Panc1 (cell line): ENCODE results near the gene BCL2. TPM values are rescaled to one million over a fixed set of nuclear protein-coding genes. Genes with fewer than 3 reads are reported as not detected.
A peak's percentile ranks its signal among the peaks of the same experiment; 100 is the strongest.

ENCODE experiments used
- ATAC-seq: fragments of 200-7000 bp; cut with Tn5 transposase; 2 replicates; pipeline ENCODE4 v1.9.1; 2020; ENCODE audit warnings: mild to moderate bottlenecking, moderate library complexity
- BruUV-seq: library from RNA; stranded (reverse); fragments of 400-500 nt; replicated peaks from 2 replicates; lab custom pipeline; 2021; lab: Mats Ljungman, UMichigan
- CTCF ChIA-PET: fragments of 300-600 bp; sonication (Branson Sonifier 250); formaldehyde crosslinking; loops from one replicate; lab custom pipeline; 2022; ENCODE audit warnings: antibody characterized with exemption; lab: Charles Lee
- POLR2A ChIA-PET: fragments of 300-600 bp; sonication (Branson Sonifier 250); formaldehyde crosslinking; loops from one replicate; lab custom pipeline; 2022; ENCODE audit warnings: antibody characterized with exemption; lab: Charles Lee
- DNase-seq: peaks from one replicate; pipeline ENCODE4 v3.0.0-alpha.2; 2010; ENCODE audit warnings: low read depth, low spot score
- H3K27ac ChIP-seq: 2 replicates; pipeline ENCODE4 v1.5.1; 2011; ENCODE audit warnings: mild to moderate bottlenecking, low read length, inconsistent platforms
- H3K27me3 ChIP-seq: fragments of 200-500 bp; sonication (Bioruptor generic); 2 replicates; pipeline ENCODE4 v1.6.0; 2014; ENCODE audit warnings: low read length, inconsistent platforms; ENCODE audit not compliant: control insufficient read depth, insufficient read depth
- H3K36me3 ChIP-seq: fragments of 200-500 bp; sonication (Bioruptor generic); 2 replicates; pipeline ENCODE4 v1.5.1; 2014; ENCODE audit warnings: inconsistent platforms, mild to moderate bottlenecking, low read length, moderate library complexity; ENCODE audit not compliant: control insufficient read depth, insufficient read depth
- H3K4me1 ChIP-seq: 2 replicates; pipeline ENCODE4 v1.5.1; 2011; ENCODE audit warnings: inconsistent platforms, mild to moderate bottlenecking, low read length, moderate library complexity; ENCODE audit not compliant: control insufficient read depth, insufficient read depth
- H3K4me3 ChIP-seq, 2 experiments: 2 replicates each; pipeline ENCODE4 v1.5.1; 2011 to 2012; ENCODE audit warnings: low read depth in 2 of 2, low read length in 2 of 2, mild to moderate bottlenecking in 2 of 2, inconsistent platforms in 1 of 2, moderate library complexity in 1 of 2
- H3K9me3 ChIP-seq: fragments of 200-500 bp; sonication (Bioruptor generic); 2 replicates; pipeline ENCODE4 v1.5.1; 2014; ENCODE audit warnings: low read depth, mild to moderate bottlenecking, inconsistent platforms, low read length, moderate library complexity; ENCODE audit not compliant: control insufficient read depth, insufficient read depth
- CTCF ChIP-seq: fragments of 450-650 bp; IDR thresholded peaks from 2 replicates; pipeline ENCODE4 v1.5.1; 2017; ENCODE audit warnings: mild to moderate bottlenecking
- POLR2AphosphoS5 ChIP-seq: IDR thresholded peaks from 2 replicates; pipeline ENCODE4 v1.6.1; 2012; ENCODE audit warnings: mild to moderate bottlenecking, low read depth, low read length, moderate library complexity
- SIN3A ChIP-seq: IDR thresholded peaks from 2 replicates; pipeline ENCODE4 v1.6.1; 2012; ENCODE audit warnings: low read depth, mild to moderate bottlenecking, low read length, moderate library complexity, borderline replicate concordance; ENCODE audit not compliant: insufficient read depth
- TCF7L2 ChIP-seq: IDR thresholded peaks from 2 replicates; pipeline ENCODE4 v1.6.1; 2011; ENCODE audit warnings: mild to moderate bottlenecking, low read depth, low read length, inconsistent platforms
- in situ Hi-C: cut with HindIII; loops from 2 replicates; pipeline ENCODE4 v1.10.0; 2016; ENCODE audit warnings: low sequenced_read_pairs, low pct_unique_long_range_greater_than_20kb
- intact Hi-C: fragments of 100-400 bp; cut with micrococcal nuclease; formaldehyde crosslinking; loops from one replicate; pipeline ENCODE4 v1.10.0; 2022; ENCODE audit not compliant: unreplicated experiment
- total RNA-seq: library from RNA; stranded (reverse); gene quantifications from one replicate; pipeline ENCODE4 v1.2.1, GENCODE V29; 2021; ENCODE audit not compliant: unreplicated experiment
- TF ChIP-seq, protein P1 (sequence below), 2 experiments: IDR thresholded peaks; 2 replicates each; pipeline ENCODE4 v1.6.1; 2011 to 2012; ENCODE audit warnings: low read depth in 2 of 2, control low read depth in 1 of 2, low read length in 1 of 2, mild to moderate bottlenecking in 1 of 2, moderate library complexity in 1 of 2; ENCODE audit not compliant: insufficient read depth in 1 of 2

Gene BCL2
- total RNA-seq, 1 experiment from 2014 or later = 0.72 TPM

- no peaks in the 10 kb centered on the region for H3K9me3 ChIP-seq
- H3K27ac ChIP-seq = no peak overlapping the region
- intact Hi-C loops (no loop called here), in situ Hi-C loops (no loop called here)
- ATAC-seq (no peak), DNase-seq (no peak)
- H3K36me3 ChIP-seq = no peaks in the 10 kb centered on the region
- no peak for TF ChIP-seq POLR2AphosphoS5
- TF ChIP-seq, protein P1, sequence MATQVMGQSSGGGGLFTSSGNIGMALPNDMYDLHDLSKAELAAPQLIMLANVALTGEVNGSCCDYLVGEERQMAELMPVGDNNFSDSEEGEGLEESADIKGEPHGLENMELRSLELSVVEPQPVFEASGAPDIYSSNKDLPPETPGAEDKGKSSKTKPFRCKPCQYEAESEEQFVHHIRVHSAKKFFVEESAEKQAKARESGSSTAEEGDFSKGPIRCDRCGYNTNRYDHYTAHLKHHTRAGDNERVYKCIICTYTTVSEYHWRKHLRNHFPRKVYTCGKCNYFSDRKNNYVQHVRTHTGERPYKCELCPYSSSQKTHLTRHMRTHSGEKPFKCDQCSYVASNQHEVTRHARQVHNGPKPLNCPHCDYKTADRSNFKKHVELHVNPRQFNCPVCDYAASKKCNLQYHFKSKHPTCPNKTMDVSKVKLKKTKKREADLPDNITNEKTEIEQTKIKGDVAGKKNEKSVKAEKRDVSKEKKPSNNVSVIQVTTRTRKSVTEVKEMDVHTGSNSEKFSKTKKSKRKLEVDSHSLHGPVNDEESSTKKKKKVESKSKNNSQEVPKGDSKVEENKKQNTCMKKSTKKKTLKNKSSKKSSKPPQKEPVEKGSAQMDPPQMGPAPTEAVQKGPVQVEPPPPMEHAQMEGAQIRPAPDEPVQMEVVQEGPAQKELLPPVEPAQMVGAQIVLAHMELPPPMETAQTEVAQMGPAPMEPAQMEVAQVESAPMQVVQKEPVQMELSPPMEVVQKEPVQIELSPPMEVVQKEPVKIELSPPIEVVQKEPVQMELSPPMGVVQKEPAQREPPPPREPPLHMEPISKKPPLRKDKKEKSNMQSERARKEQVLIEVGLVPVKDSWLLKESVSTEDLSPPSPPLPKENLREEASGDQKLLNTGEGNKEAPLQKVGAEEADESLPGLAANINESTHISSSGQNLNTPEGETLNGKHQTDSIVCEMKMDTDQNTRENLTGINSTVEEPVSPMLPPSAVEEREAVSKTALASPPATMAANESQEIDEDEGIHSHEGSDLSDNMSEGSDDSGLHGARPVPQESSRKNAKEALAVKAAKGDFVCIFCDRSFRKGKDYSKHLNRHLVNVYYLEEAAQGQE (IDR thresholded peaks at IDR 0.05; ENCODE audit: insufficient read depth in 1 of 2, low read depth in 2 of 2, low read length in 1 of 2) = no peak
- TF ChIP-seq TCF7L2 = no peak
- TF ChIP-seq CTCF = no peak
- TF ChIP-seq SIN3A = no peak
- ChIA-PET POLR2A (no interaction called here), CTCF (no interaction called here)
- H3K4me1 ChIP-seq = no peaks in the 10 kb centered on the region
- BruUV-seq = no TSS peak
- H3K4me3 ChIP-seq = no peak overlapping the region
- H3K27me3 ChIP-seq = no peaks in the 10 kb centered on the region
These were observed 198.9 kb downstream of the BCL2 start for GRCh38 chr18:63120620-63121019.

GRCh38 chr18:63119647-63120046 lies 199.9 kb downstream of the BCL2 start:
- H3K27ac ChIP-seq = no peak overlapping the region
- no peak for TF ChIP-seq POLR2AphosphoS5
- TF ChIP-seq CTCF = peak; percentile 40
- intact Hi-C loops (no loop called here), in situ Hi-C loops (no loop called here)
- ATAC-seq = no peak
- H3K27me3 ChIP-seq = no peaks in the 10 kb centered on the region
- H3K4me1 ChIP-seq = no peaks in the 10 kb centered on the region
- ChIA-PET CTCF (interaction anchor here (0.6 kb wide), 1 partner anchor 9 kb away, joined by 4 read pairs; no protein-coding TSS in a partner anchor), POLR2A (no interaction called here)
- no peak for DNase-seq
- H3K36me3 ChIP-seq = no peaks in the 10 kb centered on the region
- H3K9me3 ChIP-seq = no peaks in the 10 kb centered on the region
- no TSS peak for BruUV-seq
- H3K4me3 ChIP-seq = no peak overlapping the region
